Heart right ventricle (tissue), 16 donors: Measurements from ENCODE around the gene TRIM41. TPM values are rescaled to one million over a fixed set of nuclear protein-coding genes. Genes with fewer than 3 reads are reported as not detected.

Source experiments
- ATAC-seq, 8 donors: fragments of 200-7000 bp; cut with Tn5 transposase; one replicate each; pipeline ENCODE4 v1.9.1; 2020; ENCODE audit warnings: mild to moderate bottlenecking in 8 of 8, moderate library complexity in 8 of 8, moderate number of reproducible peaks in 1 of 8
- DNase-seq, 2 donors: peaks; one replicate each; pipeline ENCODE4 v3.0.0-alpha.2; 2020
- H3K27ac ChIP-seq, 10 donors: fragments of 200-600 bp; sonication (generic) in 2 of 10; one replicate each; pipeline versions ENCODE4 v1.5.0 to v1.8.0; 2020 to 2022; ENCODE audit warnings: mild to moderate bottlenecking in 3 of 10
- H3K27me3 ChIP-seq, 7 donors: fragments of 200-600 bp; one replicate each; pipeline ENCODE4 v1.8.0; 2021 to 2022; ENCODE audit warnings: mild to moderate bottlenecking in 2 of 7
- H3K36me3 ChIP-seq, 9 donors: fragments of 200-600 bp; sonication (generic) in 1 of 9; one replicate each; pipeline versions ENCODE4 v1.5.0 to v1.8.0; 2020 to 2022; ENCODE audit warnings: mild to moderate bottlenecking in 2 of 9
- H3K4me1 ChIP-seq, 9 donors: fragments of 200-600 bp; sonication (generic) in 1 of 9; one replicate each; pipeline versions ENCODE4 v1.5.0 to v1.8.0; 2020 to 2022; ENCODE audit warnings: mild to moderate bottlenecking in 4 of 9
- H3K4me3 ChIP-seq, 10 donors: fragments of 200-600 bp; sonication (generic) in 2 of 10; one replicate each; pipeline versions ENCODE4 v1.5.0 to v1.8.0; 2020 to 2022; ENCODE audit warnings: mild to moderate bottlenecking in 7 of 10, moderate library complexity in 2 of 10
- H3K9me3 ChIP-seq, 11 donors: fragments of 200-600 bp in 10 of 11; sonication (generic) in 2 of 11; one replicate each; pipeline versions ENCODE4 v1.5.0 to v1.8.0; 2013 to 2022; ENCODE audit warnings: mild to moderate bottlenecking in 2 of 11, control low read depth in 1 of 11, moderate library complexity in 1 of 11
- WGBS, 2 donors: extraction: QIAGEN DNeasy Blood & Tissue Kit; methylation state at CpG; one replicate each; pipeline ENCODE4 v1.1.7; 2013; ENCODE audit warnings: inconsistent platforms in 1 of 2; 5-methylcytosine and 5-hydroxymethylcytosine counted together
- intact Hi-C, 10 donors: fragments of 100-400 bp; cut with DNase I; formaldehyde crosslinking; loops; one replicate each; pipeline versions ENCODE4 v1.11.1 to v1.14.2; 2022
- polyA plus RNA-seq, 2 donors: library from polyadenylated mRNA; stranded (reverse); fragments of 200-250 nt; gene quantifications; one replicate each; pipeline ENCODE4 v1.2.3, GENCODE V29; 2013
- total RNA-seq, 10 donors: library from RNA; stranded (reverse); fragmentation: NEBNext Ultra II Directional in 3 of 10; extraction: Animal tissue kit (Norgen Biotek cat#: 25700) in 3 of 10; gene quantifications; one replicate each; pipeline versions ENCODE4 v1.2.1 to v1.2.4, GENCODE V29; 2021 to 2023
- TF ChIP-seq, protein P1 (sequence below), 9 donors: fragments of 200-600 bp; sonication (generic) in 2 of 9; IDR thresholded peaks; one replicate each; pipeline versions ENCODE4 v1.5.0 to v1.8.0; 2021 to 2022; ENCODE audit warnings: antibody characterized with exemption in 9 of 9, mild to moderate bottlenecking in 5 of 9, moderate library complexity in 1 of 9
- donor health status: Arrhythmogenic right ventricular cardiomyopathy.
- donor health status: ischemic (EF 13 %, LVEDD 7.1; RV severe dilation, severe dysfunction).
- donor health status: healthy with polysubstance abuse.
- donor health status: DM: no; HTN: yes; CAD: no.
- donor health status: DM: no; HTN: no; CAD: no.
- donor health status: ischemic (EF 25% LVEDD 6.9; RV normal size, moderate dysfunction).
- donor health status: ischemic (EF 25% LVEDD 5.7; RV mildly dilated, moderate dysfunction).
- donor health status: healthy.
- donor health status: DM: yes; HTN: yes; CAD: no.
- donor health status: Ischemic cardiomyopathy.
- donor health status: ischemic (EF 35%, LVEDD 5.7; RV mildly dilated, moderate dysfunction).
- donor health status: nonischemic (EF 11% LVEDD 7.7; RV severe dilation, severe dysfunction).
- donor health status: DM: yes; HTN: yes; CAD: no.
- donor health status: PGD.
- donor health status: ischemic (EF 29% LVEDD 5.4; RV normal size, mild dysfunction).
- donor health status: nonischemic (EF 23%, LVEDD 6.1; RV moderate dilation, normal function).

The TRIM41 gene
- total and polyA plus RNA-seq, 12 donors = 12.1 to 28.2 (median 25.2) TPM

GRCh38 chr5:181194489-181195248 is 28.4 kb upstream of the TRIM41 start:
- peaks cover 3 to 42% (median 20%) of the 10 kb centered on the region in 9 donors for H3K4me1 ChIP-seq
- intact Hi-C loops = loop anchor here in 1 of 10 donors (5.0 kb wide), 1 partner anchor 68 kb away; the partner anchor contains the start of gene TRIM52
- ATAC-seq (no peak), DNase-seq (peak in 1 of 2 donors; percentile 53)
- no peaks in the 10 kb centered on the region for H3K27me3 ChIP-seq
- H3K4me3 ChIP-seq = no peak overlapping the region
- TF ChIP-seq, protein P1, sequence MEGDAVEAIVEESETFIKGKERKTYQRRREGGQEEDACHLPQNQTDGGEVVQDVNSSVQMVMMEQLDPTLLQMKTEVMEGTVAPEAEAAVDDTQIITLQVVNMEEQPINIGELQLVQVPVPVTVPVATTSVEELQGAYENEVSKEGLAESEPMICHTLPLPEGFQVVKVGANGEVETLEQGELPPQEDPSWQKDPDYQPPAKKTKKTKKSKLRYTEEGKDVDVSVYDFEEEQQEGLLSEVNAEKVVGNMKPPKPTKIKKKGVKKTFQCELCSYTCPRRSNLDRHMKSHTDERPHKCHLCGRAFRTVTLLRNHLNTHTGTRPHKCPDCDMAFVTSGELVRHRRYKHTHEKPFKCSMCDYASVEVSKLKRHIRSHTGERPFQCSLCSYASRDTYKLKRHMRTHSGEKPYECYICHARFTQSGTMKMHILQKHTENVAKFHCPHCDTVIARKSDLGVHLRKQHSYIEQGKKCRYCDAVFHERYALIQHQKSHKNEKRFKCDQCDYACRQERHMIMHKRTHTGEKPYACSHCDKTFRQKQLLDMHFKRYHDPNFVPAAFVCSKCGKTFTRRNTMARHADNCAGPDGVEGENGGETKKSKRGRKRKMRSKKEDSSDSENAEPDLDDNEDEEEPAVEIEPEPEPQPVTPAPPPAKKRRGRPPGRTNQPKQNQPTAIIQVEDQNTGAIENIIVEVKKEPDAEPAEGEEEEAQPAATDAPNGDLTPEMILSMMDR (IDR thresholded peaks at IDR 0.05) = no peak
- WGBS, 2 donors = 62 to 66% methylated on average over 21 of the region's 21 CpGs
- no peaks in the 10 kb centered on the region for H3K9me3 ChIP-seq
- H3K27ac ChIP-seq = peak overlapping the region in 1 of 10 donors; percentile 26
- H3K36me3 ChIP-seq = peaks cover 0 to 6% (median 0%) of the 10 kb centered on the region in 9 donors

DNA sequence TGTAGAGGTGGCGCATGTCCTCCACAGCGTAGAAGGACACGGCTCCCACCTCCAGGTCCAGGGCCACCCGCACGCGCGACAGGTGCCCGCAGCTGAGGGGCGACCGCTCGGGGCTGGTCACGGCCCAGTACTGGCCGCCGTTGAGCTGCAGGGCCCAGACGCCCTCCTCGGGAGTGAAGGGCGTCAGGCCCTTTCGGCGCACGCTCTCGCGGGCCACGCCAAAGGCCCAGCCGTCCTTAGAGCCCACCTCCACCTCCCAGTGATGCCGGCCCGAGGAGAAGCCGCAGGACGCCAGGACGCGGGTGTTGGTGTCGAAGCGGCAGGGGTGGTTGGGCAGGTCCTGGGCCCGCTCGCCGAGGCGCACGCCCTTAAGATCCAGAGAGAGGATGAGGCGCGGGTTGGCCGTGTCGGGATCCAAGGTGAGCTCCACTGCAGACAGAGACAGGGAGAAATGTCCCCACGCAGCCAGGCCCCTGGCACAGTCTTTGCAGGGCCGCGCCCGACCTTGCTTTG is 27.8 kb upstream of the TRIM41 start:
- no peak for DNase-seq

GRCh38 chr5:181197326-181197951 is 25.6 kb upstream of the TRIM41 start:
- Histone ChIP-seq H3K4me1 (peaks cover 2 to 24% (median 12%) of the 10 kb centered on the region in 9 donors), H3K36me3 (peaks cover 0 to 6% (median 0%) of the 10 kb centered on the region in 9 donors), H3K27me3 (no peaks in the 10 kb centered on the region), H3K27ac (no peak overlapping the region), H3K9me3 (no peaks in the 10 kb centered on the region), H3K4me3 (no peak overlapping the region)
- 70 to 76% methylated on average over 8 of the region's 8 CpGs for WGBS, 2 donors
- TF ChIP-seq, protein P1 (IDR thresholded peaks at IDR 0.05) = no peak
- no peak for DNase-seq
- intact Hi-C loops = no loop called here
- no peak for ATAC-seq

More for the DNA sequence above, 27.8 kb upstream of the TRIM41 start:
- Histone ChIP-seq H3K36me3 (peaks cover 0 to 6% (median 0%) of the 10 kb centered on the region in 9 donors), H3K27ac (no peak overlapping the region), H3K27me3 (no peaks in the 10 kb centered on the region), H3K9me3 (no peaks in the 10 kb centered on the region), H3K4me1 (peaks cover 3 to 36% (median 16%) of the 10 kb centered on the region in 9 donors), H3K4me3 (no peak overlapping the region)
- ATAC-seq = no peak
- TF ChIP-seq, protein P1 (IDR thresholded peaks at IDR 0.05) = no peak
- intact Hi-C loops = no loop called here
- WGBS, 2 donors = 78 to 81% methylated on average over 45 of the region's 45 CpGs

GRCh38 chr5:181198106-181198685 is 24.9 kb upstream of the TRIM41 start:
- DNase-seq (no peak), ATAC-seq (no peak)
- H3K9me3 ChIP-seq = no peaks in the 10 kb centered on the region
- TF ChIP-seq, protein P1 (IDR thresholded peaks at IDR 0.05) = no peak
- peaks cover 0 to 16% (median 7%) of the 10 kb centered on the region in 9 donors for H3K4me1 ChIP-seq
- H3K4me3 ChIP-seq = no peak overlapping the region
- intact Hi-C loops = no loop called here
- no peaks in the 10 kb centered on the region for H3K27me3 ChIP-seq
- 73 to 79% methylated on average over 12 of the region's 12 CpGs for WGBS, 2 donors
- no peak overlapping the region for H3K27ac ChIP-seq
- H3K36me3 ChIP-seq = peaks cover 0 to 9% (median 0%) of the 10 kb centered on the region in 9 donors
